Measurements from ENCODE around the gene PIK3R5.

GRCh38 chr17:9011001-9011400, 45.5 kb upstream of the PIK3R5 start:
- TF ChIP-seq CTCF (conservative IDR thresholded peaks at IDR 0.05 in 1 of 2, IDR thresholded peaks at IDR 0.05 in 1 of 2; ENCODE audit: low read depth in 1 of 2, low read length in 2 of 2) (no peak), EZH2 (IDR thresholded peaks at IDR 0.05; ENCODE audit: low read length, missing control alignments) (no peak)

Data from fibroblast of lung (primary cell).